Fibroblast of gingiva (primary cell): ENCODE measurements around the gene SOCS4.
"Not testable (repeated sequence)": the region's sequence is repeated elsewhere in the genome, so short reads cannot be mapped to it uniquely, and the experiment has no call there.

Source experiments
- DNase-seq: peaks from one replicate; pipeline ENCODE4 v3.0.0-alpha.2; 2011; ENCODE audit warnings: low read depth

SOCS4 gene, protein sequence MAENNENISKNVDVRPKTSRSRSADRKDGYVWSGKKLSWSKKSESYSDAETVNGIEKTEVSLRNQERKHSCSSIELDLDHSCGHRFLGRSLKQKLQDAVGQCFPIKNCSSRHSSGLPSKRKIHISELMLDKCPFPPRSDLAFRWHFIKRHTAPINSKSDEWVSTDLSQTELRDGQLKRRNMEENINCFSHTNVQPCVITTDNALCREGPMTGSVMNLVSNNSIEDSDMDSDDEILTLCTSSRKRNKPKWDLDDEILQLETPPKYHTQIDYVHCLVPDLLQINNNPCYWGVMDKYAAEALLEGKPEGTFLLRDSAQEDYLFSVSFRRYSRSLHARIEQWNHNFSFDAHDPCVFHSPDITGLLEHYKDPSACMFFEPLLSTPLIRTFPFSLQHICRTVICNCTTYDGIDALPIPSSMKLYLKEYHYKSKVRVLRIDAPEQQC

DNA sequence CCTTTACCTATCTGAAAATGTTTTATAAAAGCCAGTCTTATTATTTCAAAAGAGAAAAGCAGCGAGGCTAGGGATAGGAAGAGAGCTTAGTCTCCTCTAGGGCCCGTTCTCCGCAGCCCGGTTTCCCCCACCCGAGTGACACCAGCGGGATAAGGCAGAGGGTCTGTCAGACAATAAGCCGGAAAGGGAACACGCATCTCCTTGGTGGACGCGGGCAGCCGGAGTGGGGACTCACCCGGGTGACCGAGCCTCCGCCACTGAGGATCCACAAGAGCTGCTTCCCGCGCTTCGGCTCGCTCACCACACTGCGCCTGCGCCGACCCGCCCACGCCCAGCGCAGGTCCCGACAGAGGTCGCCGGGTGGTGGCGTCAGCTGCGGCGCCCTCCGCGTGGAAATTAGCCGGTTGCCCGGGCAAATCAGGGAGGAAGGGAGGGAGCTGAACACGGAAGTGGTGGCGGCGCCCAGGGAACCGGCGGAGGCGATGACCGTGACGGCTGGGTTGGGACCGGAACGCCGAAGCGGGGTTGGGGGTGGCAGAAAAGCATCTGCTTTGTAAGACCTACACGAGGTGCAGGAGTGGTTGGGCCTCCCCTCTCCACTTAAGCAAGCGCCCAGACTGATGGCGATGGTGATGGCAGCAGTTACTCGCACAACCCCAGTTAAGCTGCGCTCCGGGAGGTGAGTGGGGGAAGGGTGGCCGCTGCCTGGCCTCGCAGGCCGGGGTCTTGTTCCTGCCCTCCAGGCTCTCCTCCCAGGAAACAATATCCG is at the start of gene SOCS4, which contains the start of gene WDHD1:
TSS of gene SOCS4 (plus strand) at position 444 of the 769 bp plus-strand sequence. CDS start 15,806 bp downstream, outside the sequence.
TSS of gene WDHD1 (minus strand) at position 307 of the 769 bp plus-strand sequence. CDS start 312 bp downstream, outside the sequence.
- peak; percentile 90 for DNase-seq

DNA sequence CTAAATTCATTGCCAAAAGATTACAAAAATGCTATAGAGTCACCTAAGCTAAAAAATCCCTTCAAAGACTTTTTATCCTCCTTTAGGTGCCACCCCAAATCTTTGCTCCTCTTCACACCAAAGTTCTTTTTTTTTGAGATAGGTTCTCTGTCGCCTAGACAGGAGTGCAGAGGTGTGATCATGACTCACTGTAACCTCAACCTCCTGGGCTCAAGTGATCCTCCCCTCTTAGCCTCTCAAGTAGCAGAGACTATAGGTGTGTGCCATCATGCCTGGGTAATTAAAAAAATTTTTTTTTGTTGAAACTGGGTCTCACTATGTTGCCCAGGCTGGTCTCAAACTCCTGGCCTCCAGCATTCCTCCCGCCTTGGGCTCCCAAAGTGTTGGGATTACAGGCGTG is 48.0 kb upstream of the SOCS4 start:
- DNase-seq, result no peak

DNA sequence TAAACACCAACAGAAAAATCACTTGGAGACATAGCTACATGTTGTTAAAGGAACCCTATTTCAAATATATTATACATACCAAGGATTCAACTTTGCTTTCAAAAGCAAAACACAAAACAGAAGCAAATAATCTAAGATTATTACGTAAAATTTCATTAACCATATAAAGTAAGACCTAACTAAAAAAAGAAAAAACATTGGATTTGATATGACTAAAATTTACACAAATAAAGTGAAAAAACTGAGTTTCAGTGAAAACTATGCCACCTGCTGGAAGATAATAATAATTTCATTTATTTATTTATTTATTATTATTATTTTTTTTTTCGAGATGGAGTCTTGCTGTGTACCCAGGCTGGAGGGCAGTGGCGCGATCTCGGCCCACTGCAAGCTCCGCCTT is 45.3 kb upstream of the SOCS4 start:
- DNase-seq, result peak; percentile 9

DNA sequence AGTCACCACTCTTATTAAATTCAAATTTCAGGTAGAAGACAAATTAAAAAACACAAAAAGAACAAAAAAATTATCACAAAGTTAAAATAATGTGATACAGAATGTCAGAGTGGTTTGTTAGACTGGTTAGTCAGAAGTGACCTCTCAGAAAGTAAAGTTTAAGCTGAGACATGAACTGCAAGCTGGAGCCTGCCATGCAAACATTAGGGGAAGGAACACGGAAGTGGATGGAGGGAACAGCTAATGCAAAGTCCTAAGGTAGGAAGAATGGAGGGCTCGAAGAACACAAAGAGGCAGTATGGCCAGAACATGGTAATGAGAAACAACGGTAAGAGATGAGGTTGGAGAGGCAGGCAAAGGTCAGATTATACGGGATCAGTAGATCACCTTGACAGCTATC is 41.9 kb upstream of the SOCS4 start:
- DNase-seq, result no peak

DNA sequence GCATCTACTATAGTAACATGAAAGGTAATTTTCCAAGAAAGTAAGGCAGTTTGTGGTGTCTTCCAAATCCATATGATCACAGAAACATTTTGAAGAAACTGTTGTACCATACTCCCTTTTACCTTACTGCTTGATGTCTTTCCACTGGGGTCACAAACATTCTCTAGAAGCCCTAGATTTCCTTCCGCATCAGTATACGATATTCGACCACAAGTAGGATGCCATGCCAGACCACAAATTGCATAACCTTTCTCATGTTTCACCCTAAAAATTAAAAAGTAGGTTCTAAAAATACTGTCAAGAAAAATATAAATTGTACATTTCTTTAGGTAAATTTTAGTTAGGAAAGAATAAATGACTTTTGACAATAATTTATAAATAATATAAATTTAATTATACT is 26.7 kb upstream of the SOCS4 start:
- DNase-seq, result peak; percentile 60

DNA sequence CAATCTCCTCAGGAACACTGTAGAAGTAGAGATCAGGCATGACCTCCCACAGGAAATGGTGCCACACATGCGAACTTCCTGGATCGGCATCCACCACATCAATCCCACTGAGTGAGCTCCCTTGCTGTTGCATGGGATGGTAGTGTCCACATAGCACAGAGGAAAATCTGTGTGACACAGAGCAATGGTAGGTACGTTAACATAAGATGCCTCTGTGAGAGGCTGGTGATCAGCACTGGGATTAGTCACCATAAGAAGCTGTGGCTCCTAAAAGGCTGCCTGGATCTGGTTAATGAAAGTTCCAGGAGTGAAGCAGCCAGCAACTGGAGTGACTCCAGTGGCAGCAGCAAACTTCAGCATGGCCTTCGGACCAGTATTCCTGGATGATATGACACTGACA is 22.0 kb upstream of the SOCS4 start:
- no peak for DNase-seq

DNA sequence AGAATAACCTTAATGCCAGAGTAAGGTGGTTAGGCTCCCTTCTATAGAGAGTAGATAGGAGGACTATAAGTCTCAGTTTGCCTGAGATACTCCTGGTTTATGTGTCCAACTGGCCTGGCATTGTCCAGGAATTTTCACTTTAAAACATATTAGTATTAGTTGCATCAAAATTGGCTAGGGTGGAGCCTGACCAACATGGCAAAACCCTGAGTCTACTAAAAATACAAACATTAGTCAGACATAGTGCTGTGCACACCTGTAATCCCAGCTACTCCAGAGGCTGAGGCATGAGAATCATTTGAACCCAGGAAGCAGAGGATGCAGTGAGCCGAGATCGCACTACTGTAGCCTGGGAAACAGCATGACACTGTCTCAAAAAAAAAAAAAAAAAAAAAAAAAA is 12.0 kb upstream of the SOCS4 start:
- DNase-seq, result no peak

DNA sequence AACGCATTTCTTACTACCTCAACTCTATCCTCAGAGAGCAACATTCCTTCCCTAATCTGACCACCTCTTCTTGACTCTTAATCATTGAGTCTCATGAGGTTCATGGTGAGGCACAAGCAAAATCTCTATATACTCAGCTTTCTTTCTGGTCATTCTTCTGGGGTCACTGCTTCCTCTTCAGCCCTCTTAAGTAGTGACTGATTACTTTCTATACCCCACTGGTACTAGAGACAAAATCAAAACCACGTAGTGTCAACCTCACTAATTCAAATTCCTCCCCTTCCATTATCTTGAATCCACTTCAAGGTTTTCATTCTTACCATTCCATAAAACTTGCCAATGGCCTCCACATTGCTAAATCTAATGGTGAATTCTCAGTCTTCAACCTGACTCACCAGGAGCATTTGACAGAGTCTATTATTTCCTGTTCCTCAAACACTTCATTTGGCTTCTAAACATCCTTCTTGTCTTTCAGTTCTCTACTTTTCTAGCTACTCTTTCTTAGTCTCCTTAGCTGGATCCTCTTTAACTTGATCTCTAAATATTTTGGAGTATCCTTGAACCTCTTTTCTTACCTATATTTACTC is 7.0 kb upstream of the SOCS4 start:
- DNase-seq, result no peak

DNA sequence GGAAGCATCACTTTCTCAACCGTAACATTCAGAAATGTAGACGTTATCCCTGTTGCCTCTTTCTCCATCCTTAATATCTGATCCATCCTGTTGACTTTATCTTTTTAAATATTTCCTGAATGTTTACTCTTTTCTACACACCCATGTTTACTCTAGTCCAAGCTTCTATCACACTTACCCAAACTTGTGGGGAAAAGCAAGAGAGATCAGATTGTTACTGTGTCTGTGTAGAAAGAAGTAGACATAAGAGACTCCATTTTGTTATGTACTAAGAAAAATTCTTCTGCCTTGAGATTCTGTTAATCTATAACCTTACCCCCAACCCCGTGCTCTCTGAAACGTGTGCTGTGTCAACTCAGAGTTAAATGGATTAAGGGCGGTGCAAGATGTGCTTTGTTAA is 2.7 kb upstream of the SOCS4 start:
- DNase-seq, result not testable (repeated sequence)

DNA sequence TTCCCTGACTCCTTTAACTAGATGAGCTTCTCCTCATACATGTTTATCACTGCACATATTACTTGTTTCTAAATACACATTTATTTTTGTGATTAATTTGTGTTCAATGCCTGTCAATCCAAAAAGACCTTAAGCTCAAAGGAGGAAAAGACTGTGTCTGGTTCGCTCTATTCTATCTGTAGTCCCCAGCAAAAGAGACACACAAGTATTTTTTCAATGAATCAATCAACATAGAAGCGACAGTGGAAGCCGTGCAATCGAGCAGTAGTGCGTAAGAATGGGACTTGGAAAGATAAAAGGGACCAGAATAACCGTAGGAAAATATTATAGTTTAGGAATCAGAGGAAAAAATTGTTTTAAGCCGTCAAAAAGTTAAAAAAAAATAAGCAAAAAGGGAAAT is 1.1 kb upstream of the SOCS4 start:
- no peak for DNase-seq

DNA sequence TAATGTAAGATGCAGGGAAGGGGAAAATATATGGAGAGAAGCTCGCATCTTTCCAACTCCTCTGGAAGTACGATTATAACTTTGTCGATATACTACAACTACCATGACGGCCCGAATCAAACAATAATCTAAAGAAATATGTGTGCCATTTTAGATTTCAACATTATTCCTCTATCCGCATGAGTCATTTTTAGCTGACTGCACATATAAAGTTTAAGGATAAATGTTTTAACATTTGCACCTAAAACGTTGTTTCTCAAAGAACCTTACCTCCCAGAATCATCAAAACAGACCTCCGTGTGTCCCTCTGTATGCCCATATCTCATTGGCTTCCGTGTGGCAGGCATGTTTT is 619 bp upstream of the SOCS4 start:
- no peak for DNase-seq

DNA sequence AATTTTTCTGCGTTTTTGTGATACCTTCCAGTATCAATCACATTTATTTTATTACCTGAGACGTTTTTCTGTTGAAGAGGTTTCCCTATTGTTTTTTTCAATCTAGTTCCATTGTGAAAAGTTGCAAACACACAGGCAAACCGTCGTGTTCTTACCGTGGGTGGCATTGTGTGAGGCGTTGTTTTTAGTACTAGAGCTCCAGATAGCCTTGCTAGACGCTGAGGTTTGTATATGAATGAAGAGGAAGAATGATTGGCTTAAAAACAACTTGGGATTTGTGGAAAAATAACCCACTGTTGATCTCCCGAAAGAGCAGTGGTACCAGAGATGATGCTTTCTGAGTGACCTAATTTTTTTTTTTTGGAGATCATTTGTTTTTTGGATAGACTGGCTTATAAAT is 1.0 kb downstream of the SOCS4 start:
- no peak for DNase-seq

DNA sequence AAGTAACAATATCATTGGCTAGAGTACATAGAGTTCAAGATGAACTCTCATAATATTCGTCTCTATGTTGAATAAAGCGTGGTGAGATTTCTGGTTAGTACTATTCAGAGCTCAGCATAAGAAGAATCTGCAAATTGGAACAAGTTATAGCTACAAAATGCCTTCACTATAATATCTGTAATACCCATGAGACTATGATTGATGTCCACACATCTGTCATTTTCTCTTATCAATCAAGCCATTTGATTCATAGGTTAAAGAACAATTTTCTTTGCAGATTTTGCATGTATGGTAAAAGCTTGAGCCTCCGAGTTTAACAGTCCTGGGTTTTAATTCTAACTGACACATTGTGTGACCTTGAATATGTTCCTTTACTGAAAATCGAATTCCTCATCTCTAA is 1.4 kb downstream of the SOCS4 start:
- no peak for DNase-seq

DNA sequence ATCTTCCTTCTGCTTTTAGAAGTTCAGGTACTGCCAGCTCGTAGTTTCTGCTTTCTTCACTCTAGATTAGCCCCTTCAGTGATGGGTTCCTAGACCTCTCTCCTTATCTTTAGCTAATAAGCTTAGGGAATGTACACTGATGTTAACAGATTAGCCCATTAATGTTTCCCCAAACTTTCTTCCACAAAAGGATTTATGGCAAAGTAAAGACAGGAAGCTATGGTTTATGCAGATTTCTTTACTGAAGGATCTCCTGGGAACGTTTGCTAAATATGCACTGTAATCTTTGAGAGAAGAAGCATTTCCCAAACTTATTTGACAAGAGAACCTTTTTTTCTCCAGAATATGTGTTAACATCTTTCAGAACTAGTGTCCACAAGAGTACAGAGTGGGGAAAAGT is 4.2 kb downstream of the SOCS4 start:
- DNase-seq, result no peak

DNA sequence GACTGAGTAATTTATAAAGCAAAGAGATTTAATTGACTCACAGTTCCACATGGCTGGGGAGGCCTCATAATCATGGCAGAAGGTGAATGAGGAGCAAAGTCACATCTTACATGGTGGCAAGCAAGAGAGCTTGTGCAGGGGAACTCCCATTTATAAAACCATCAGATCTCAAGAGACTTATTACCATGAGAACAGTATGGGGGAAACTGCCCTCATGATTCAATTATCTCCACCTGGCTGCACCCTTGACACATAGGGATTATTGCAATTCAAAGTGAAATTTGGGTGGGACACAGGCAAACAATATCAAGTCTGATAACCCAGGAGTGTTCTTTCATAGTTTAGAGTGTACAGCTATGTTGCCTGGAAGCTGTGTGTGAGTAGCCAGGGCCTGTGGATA is 11.0 kb downstream of the SOCS4 start:
- DNase-seq, result not testable (repeated sequence)

DNA sequence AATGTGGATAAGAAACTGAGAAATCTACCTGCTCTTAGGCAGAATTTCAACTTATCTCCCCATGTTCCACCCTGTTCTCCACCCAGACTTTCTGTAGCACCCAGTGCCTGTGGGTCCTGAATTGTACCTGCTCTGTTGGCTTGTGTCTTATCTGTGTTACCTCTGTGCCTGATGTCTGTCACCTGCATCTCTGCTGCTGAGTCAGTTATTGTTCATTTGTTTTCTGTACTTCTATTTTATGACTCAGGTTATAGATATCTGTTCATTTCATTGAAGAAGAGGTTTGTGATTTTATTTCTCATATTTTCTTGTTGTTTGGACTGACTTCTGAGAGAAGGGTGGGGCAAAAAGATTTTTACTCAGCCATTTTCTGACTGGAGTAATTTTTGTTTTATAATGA is 11.7 kb downstream of the SOCS4 start:
- no peak for DNase-seq

DNA sequence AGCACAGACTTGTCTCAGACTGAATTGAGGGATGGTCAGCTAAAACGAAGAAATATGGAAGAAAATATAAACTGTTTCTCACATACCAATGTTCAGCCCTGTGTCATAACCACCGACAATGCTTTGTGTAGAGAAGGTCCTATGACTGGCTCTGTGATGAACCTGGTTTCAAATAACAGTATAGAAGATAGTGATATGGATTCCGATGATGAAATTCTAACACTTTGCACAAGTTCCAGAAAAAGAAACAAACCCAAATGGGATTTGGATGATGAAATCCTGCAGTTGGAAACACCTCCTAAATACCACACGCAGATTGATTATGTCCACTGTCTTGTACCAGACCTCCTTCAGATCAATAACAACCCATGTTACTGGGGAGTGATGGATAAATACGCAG is 16.5 kb downstream of the SOCS4 start:
- peak; percentile 36 for DNase-seq

DNA sequence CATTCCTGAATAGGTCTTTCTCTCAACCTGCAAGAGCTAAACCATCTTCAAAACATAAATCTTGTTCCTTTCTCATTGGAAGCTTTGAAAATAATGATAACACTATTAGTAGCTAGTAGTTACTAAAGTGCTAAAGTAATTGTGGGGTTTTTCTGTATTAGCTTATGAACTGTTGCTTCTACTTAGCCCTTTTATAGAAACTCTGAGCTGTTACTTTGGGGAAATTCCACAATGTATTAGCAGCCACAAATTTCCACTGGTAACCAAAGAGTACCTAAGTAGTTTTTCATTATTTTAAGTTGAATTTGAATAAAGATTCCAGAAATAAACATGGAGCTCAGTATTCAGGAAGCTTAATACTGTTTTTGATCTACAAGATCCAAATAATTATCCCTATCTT is 18.1 kb downstream of the SOCS4 start:
- DNase-seq, result no peak

DNA sequence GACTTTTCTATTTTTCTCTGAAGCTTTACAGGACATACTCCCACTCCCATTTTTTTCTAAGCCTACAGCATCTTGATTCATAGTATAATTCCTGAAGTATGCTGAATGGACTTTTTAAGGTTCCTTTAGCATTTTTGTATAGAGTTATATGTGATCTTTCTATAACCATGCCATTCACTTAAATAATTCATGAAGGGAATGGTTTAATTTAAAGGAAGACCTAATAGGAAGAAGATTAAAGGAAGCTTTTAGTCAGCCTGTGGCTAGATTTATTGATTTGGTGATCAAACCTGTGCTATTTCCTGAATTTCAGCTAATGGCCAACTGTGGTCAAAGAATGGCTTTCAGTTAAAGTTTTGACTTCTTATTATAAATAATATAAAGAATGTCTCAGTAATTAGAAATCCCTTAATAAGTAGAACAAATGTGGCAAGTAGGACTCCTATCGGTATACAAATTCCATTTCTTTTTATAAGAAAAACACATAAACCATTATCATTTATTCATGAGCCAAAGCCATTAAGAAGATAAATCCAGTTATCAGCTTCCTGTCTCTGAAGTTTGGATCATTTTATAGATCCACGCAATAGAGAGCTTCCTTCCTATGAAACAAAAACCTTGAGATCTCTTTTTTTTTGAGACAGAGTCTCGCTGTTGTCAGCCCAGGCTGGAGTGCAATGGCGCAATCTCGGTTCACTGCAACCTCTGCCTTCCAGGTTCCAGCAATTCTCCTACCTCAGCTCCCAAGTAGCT is 20.4 kb downstream of the SOCS4 start:
- DNase-seq, result no peak

DNA sequence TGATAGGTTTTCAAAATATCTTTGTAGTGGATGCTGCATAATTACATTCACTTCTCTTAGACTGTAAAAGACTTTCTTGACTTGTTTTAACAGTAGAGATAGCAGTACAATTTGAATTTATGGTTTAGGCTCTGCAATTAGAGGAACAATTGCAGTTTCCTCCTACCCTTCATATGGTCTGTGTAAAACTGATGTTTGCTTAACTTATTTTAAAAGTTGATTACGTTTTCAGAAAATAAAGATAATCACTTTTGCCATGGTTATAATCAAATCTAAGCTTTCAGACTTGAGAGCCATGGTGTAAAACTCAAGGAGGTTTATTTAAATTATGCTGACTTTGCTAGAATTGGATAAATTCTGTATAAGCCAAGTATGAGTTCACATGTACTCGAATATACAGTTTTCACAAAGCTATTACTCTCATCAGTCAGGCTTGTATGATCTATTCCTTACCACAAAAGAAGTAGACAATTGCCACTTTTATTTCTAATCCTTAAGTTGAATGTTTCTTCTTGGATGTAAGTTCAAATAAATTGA is 21.9 kb downstream of the SOCS4 start:
- no peak for DNase-seq

DNA sequence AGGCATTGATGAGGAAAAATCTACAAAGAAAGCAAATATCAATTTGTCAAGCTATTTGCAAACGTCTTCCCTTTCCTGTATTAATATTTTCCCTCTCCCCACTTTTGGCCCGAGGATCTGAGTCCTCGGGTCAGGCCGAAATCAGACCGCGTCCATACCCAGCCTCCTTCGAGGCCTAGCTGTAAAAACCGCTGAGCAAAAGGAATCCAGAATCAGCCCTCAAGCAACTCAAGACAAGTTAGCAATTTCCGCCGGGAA is 24.1 kb downstream of the SOCS4 start:
- DNase-seq, result no peak
